ENCODE results near the gene PLEKHM1.

PLEKHM1 gene

GRCh38 chr17:45426561-45426960, 64.0 kb downstream of the PLEKHM1 start:
- H3K4me3 ChIP-seq (ENCODE audit: low read depth, low read length) = no peak overlapping the region
- no peak for TF ChIP-seq CTCF (IDR thresholded peaks at IDR 0.05; ENCODE audit: low read depth, low read length)

GRCh38 chr17:45425984-45426413, 64.5 kb downstream of the PLEKHM1 start:
- H3K4me3 ChIP-seq (ENCODE audit: low read depth, low read length) = no peak overlapping the region

GRCh38 chr17:45425125-45425983, 65.2 kb downstream of the PLEKHM1 start:
- no peak overlapping the region for H3K4me3 ChIP-seq (ENCODE audit: low read depth, low read length)
- TF ChIP-seq CTCF (IDR thresholded peaks at IDR 0.05; ENCODE audit: low read depth, low read length) = peak; percentile 24; the same call in 1 of the 2 replicates

More at GRCh38 chr17:45425984-45426413, 64.5 kb downstream of the PLEKHM1 start:
- no peak for TF ChIP-seq CTCF (IDR thresholded peaks at IDR 0.05; ENCODE audit: low read depth, low read length)

GRCh38 chr17:45424769-45425124, 65.8 kb downstream of the PLEKHM1 start:
- no peak overlapping the region for H3K4me3 ChIP-seq (ENCODE audit: low read depth, low read length)
- no peak for TF ChIP-seq CTCF (IDR thresholded peaks at IDR 0.05; ENCODE audit: low read depth, low read length)

GRCh38 chr17:45423975-45424335, 66.6 kb downstream of the PLEKHM1 start:
- no peak for TF ChIP-seq CTCF (IDR thresholded peaks at IDR 0.05; ENCODE audit: low read depth, low read length)
- no peak overlapping the region for H3K4me3 ChIP-seq (ENCODE audit: low read depth, low read length)

GRCh38 chr17:45423304-45423974, 67.1 kb downstream of the PLEKHM1 start:
- TF ChIP-seq CTCF (IDR thresholded peaks at IDR 0.05; ENCODE audit: low read depth, low read length) = no peak
- H3K4me3 ChIP-seq (ENCODE audit: low read depth, low read length) = no peak overlapping the region

All from WI38 (cell line).